Esophagus squamous epithelium (tissue), 5 donors: ENCODE data around the gene NUDT3. TPM values are rescaled to one million over a fixed set of nuclear protein-coding genes. Genes with fewer than 3 reads are reported as not detected.

Experiments used
- DNase-seq: peaks from one replicate; lab custom pipeline; 2025; lab: John Stamatoyannopoulos, UW
- H3K27ac ChIP-seq, 4 donors: fragments of 200-600 bp; sonication (generic); one replicate each; pipeline ENCODE4 v1.5.1; 2016 to 2019; ENCODE audit warnings: mild to moderate bottlenecking in 1 of 4
- H3K27me3 ChIP-seq, 4 donors: fragments of 200-600 bp; sonication (generic); 1 replicate in 3 of 4; 2 replicates in 1 of 4; pipeline versions ENCODE4 v1.5.1 to v1.6.0; 2017 to 2021; ENCODE audit warnings: antibody characterized with exemption in 1 of 4
- H3K36me3 ChIP-seq, 3 donors: fragments of 200-600 bp; sonication (generic); one replicate each; pipeline ENCODE4 v1.5.1; 2016 to 2019
- H3K4me1 ChIP-seq, 3 donors: fragments of 200-600 bp; sonication (generic); one replicate each; pipeline ENCODE4 v1.5.1; 2017 to 2019
- H3K4me3 ChIP-seq, 4 donors: fragments of 200-600 bp; sonication (generic); 1 replicate in 3 of 4; 2 replicates in 1 of 4; pipeline ENCODE4 v1.5.1; 2016 to 2019; ENCODE audit warnings: mild to moderate bottlenecking in 2 of 4, moderate library complexity in 1 of 4
- H3K9me3 ChIP-seq, 3 donors: fragments of 200-600 bp; sonication (generic); one replicate each; pipeline ENCODE4 v1.5.1; 2016 to 2019
- CTCF ChIP-seq, 6 experiments: fragments of 450-650 bp in 4 of 6; fragments of 200-600 bp in 2 of 6; sonication (generic) in 2 of 6; IDR thresholded peaks; one replicate each; pipeline ENCODE4 v1.5.1; 2016 to 2019; ENCODE audit warnings: antibody characterized with exemption in 6 of 6, mild to moderate bottlenecking in 4 of 6, moderate library complexity in 4 of 6
- POLR2A ChIP-seq, 4 donors: fragments of 450-650 bp; IDR thresholded peaks; one replicate each; pipeline ENCODE4 v1.6.1; 2017; ENCODE audit warnings: antibody characterized with exemption in 4 of 4, mild to moderate bottlenecking in 4 of 4, moderate library complexity in 3 of 4
- WGBS, 2 donors: methylation state at CpG; one replicate each; pipeline ENCODE4 v1.1.5; 2018; 5-methylcytosine and 5-hydroxymethylcytosine counted together
- intact Hi-C: fragments of 100-400 bp; cut with DNase I; formaldehyde crosslinking; loops from one replicate; pipeline ENCODE4 v1.15.0; 2022
- total RNA-seq, 4 donors: library from RNA; depleted of rRNA; stranded (reverse); fragments of >200 nt; gene quantifications; one replicate each; pipeline ENCODE4 v1.1.0, GENCODE V29; 2016
- donor health status: DM: yes; HTN: yes; CAD: no.

Gene NUDT3
- total RNA-seq, 4 donors from 2014 or later = 14.9 to 33.4 (median 22.4) TPM

- no peak for TF ChIP-seq POLR2A (IDR thresholded peaks at IDR 0.05)
- TF ChIP-seq CTCF (IDR thresholded peaks at IDR 0.05) = no peak
- H3K36me3 ChIP-seq = no peaks in the 10 kb centered on the region
- H3K27ac ChIP-seq = peak overlapping the region in 1 of 4 donors; percentile 90
- H3K9me3 ChIP-seq = peaks cover 0 to 4% (median 0%) of the 10 kb centered on the region in 3 donors
- WGBS, 2 donors = 91 to 94% methylated on average over 3 of the region's 3 CpGs
- intact Hi-C loops = no loop called here
- peaks cover 10 to 44% (median 24%) of the 10 kb centered on the region in 3 donors for H3K4me1 ChIP-seq
- DNase-seq = no peak
- no peak overlapping the region for H3K4me3 ChIP-seq
- H3K27me3 ChIP-seq = no peaks in the 10 kb centered on the region
Measured at GRCh38 chr6:34393966-34394305, 1.5 kb upstream of the NUDT3 start.

- Histone ChIP-seq H3K27me3 (no peaks in the 10 kb centered on the region), H3K4me1 (peaks cover 10 to 50% (median 24%) of the 10 kb centered on the region in 3 donors), H3K36me3 (no peaks in the 10 kb centered on the region), H3K4me3 (peak overlapping the region; percentile 55 to 98 (median 86)), H3K27ac (peak overlapping the region; percentile 90 to 98 (median 96)), H3K9me3 (peaks cover 0 to 4% (median 0%) of the 10 kb centered on the region in 3 donors)
- TF ChIP-seq CTCF (IDR thresholded peaks at IDR 0.05) = no peak
- no peak for TF ChIP-seq POLR2A (IDR thresholded peaks at IDR 0.05)
- intact Hi-C loops = no loop called here
- WGBS, 2 donors = 33 to 43% methylated on average over 16 of the region's 16 CpGs
- DNase-seq = no peak
Measured at GRCh38 chr6:34393191-34393965, 909 bp upstream of the NUDT3 start.

- TF ChIP-seq CTCF (IDR thresholded peaks at IDR 0.05) (no peak), POLR2A (IDR thresholded peaks at IDR 0.05) (no peak)
- no peak for DNase-seq
- peak overlapping the region; percentile 55 to 98 (median 86) for H3K4me3 ChIP-seq
- peak overlapping the region; percentile 90 to 98 (median 96) for H3K27ac ChIP-seq
- WGBS, 2 donors = 0% methylated on average over 3 to 12 of the region's 78 CpGs
- no peaks in the 10 kb centered on the region for H3K27me3 ChIP-seq
- intact Hi-C loops = no loop called here
- H3K9me3 ChIP-seq = peaks cover 0 to 4% (median 0%) of the 10 kb centered on the region in 3 donors
- H3K36me3 ChIP-seq = no peaks in the 10 kb centered on the region
- H3K4me1 ChIP-seq = peaks cover 10 to 63% (median 24%) of the 10 kb centered on the region in 3 donors
Measured at GRCh38 chr6:34391786-34392496, 528 bp downstream of the NUDT3 start.

- WGBS, 2 donors = 1 to 2% methylated on average over 3 to 5 of the region's 5 CpGs
- Histone ChIP-seq H3K4me1 (peaks cover 14 to 68% (median 24%) of the 10 kb centered on the region in 3 donors), H3K27me3 (no peaks in the 10 kb centered on the region), H3K36me3 (no peaks in the 10 kb centered on the region), H3K9me3 (peaks cover 0 to under 1% (median 0%) of the 10 kb centered on the region in 3 donors), H3K4me3 (peak overlapping the region; percentile 55 to 98 (median 86)), H3K27ac (peak overlapping the region; percentile 90 to 98 (median 96))
- intact Hi-C loops = no loop called here
- DNase-seq = no peak
- TF ChIP-seq POLR2A (IDR thresholded peaks at IDR 0.05) (no peak), CTCF (IDR thresholded peaks at IDR 0.05) (no peak)
Measured at GRCh38 chr6:34391473-34391785, 1.0 kb downstream of the NUDT3 start.
